Activated T-helper 2 cell treated with anti-CD3 and anti-CD28 coated beads, Interferon-gamma antibody, Interleukin-2, Interleukin-4, amounts not matched to agents 10 μg/mL and 5 μg/mL and 100 μg/mL, durations not matched to agents 14 hours and 24 hours and 36 hours (primary cell): ENCODE measurements around the gene PPP2R5B. TPM values are rescaled to one million over a fixed set of nuclear protein-coding genes. Genes with fewer than 3 reads are reported as not detected.
A peak's percentile ranks its signal among the peaks of the same experiment; 100 is the strongest.
"Not testable (repeated sequence)": the region's sequence is repeated elsewhere in the genome, so short reads cannot be mapped to it uniquely, and the experiment has no call there.

Source experiments
- DNase-seq: peaks from one replicate; pipeline ENCODE4 v3.0.0; 2021; ENCODE audit warnings: low spot score
- H3K27ac Mint-ChIP-seq: one replicate; pipeline ENCODE4 v1.8.0; 2021; ENCODE audit warnings: mixed read lengths
- H3K27me3 Mint-ChIP-seq: one replicate; pipeline ENCODE4 v1.8.0; 2021; ENCODE audit warnings: low read depth, mixed read lengths
- H3K36me3 Mint-ChIP-seq: one replicate; pipeline ENCODE4 v1.8.0; 2021; ENCODE audit warnings: low read depth, mixed read lengths
- H3K4me1 Mint-ChIP-seq: one replicate; pipeline ENCODE4 v1.8.0; 2021; ENCODE audit warnings: low read depth, mixed read lengths
- H3K4me3 Mint-ChIP-seq: one replicate; pipeline ENCODE4 v1.8.0; 2021; ENCODE audit warnings: low read depth, mild to moderate bottlenecking, moderate library complexity, mixed read lengths
- H3K9me3 Mint-ChIP-seq: one replicate; pipeline ENCODE4 v1.8.0; 2021; ENCODE audit warnings: mixed read lengths
- intact Hi-C: fragments of 100-400 bp; cut with micrococcal nuclease; formaldehyde crosslinking; loops from one replicate; pipeline ENCODE4 v1.15.1; 2023
- total RNA-seq: library from RNA; stranded (reverse); gene quantifications from 2 replicates; pipeline ENCODE4 v1.2.3, GENCODE V29; 2022

PPP2R5B gene
- total RNA-seq, 1 donor from 2014 or later, result 13.6 TPM

DNA sequence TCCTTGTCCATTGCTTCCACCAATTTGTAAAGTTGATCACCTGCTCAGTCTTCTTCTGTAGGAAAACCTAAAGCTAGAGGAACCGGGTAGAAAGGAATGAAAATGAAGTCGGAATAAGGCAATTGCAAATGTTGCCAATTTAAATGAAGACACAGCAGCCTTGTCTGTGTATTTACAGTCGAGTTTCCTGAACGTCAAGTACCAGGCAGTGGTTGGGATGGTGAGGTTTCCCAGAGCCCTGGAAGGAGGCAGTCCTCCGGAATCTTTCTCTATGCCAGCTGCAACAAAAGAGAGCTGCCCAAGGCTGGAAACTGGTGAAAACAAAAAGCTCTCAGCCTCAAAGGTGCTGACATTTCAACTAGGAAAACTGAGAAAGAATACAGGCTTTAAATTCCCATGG, 29.7 kb downstream of the PPP2R5B start:
- Mint-ChIP-seq H3K36me3 (no peaks in the 10 kb centered on the region), H3K9me3 (no peaks in the 10 kb centered on the region), H3K27me3 (peaks cover 10% of the 10 kb centered on the region), H3K27ac (no peak overlapping the region), H3K4me3 (no peak overlapping the region), H3K4me1 (no peaks in the 10 kb centered on the region)
- intact Hi-C loops, result no loop called here
- DNase-seq, result no peak

DNA sequence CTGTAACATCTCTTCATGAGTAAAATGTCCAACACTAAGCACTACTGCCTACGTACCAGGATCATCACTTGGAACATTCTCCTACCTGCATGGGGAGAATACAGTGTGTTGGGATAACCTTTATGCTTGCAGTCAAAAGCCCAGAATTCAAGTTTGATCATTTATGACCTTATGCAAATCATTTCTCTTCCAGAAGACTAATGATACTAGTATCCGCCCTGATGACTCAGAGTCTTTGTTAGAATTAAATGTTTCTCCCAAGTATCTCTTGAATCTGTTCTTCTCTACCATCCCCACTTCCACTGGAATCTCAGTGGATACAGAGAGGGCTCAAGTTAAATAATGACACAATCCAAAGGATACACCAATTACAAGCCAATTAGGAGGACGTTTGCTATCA, 35.0 kb downstream of the PPP2R5B start:
- Mint-ChIP-seq H3K36me3 (no peaks in the 10 kb centered on the region), H3K9me3 (no peaks in the 10 kb centered on the region), H3K4me1 (no peaks in the 10 kb centered on the region), H3K27me3 (peaks cover 2% of the 10 kb centered on the region), H3K27ac (no peak overlapping the region), H3K4me3 (no peak overlapping the region)
- intact Hi-C loops, result no loop called here
- no peak for DNase-seq

DNA sequence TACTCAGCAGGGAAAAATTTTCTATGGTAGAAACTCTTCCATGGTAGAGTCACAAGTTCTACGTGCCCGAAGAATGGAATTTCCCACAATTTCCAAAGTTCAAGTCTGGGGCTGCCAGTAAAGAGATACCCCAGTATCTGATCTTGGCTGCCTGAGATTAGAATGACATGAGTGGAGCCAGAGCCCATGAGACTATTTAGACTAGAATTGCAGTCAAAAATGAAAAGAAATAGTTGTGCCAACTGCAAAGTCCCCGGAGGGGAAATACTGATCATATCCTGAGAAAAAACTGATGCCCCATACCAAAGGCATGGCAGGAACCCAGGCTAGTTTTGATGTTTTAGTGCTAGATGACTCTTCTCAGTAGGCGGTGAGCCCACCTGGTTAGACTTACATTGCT, 36.2 kb downstream of the PPP2R5B start:
- Mint-ChIP-seq H3K9me3 (no peaks in the 10 kb centered on the region), H3K27me3 (peaks cover 2% of the 10 kb centered on the region), H3K4me3 (no peak overlapping the region), H3K27ac (no peak overlapping the region), H3K4me1 (peaks cover 2% of the 10 kb centered on the region), H3K36me3 (no peaks in the 10 kb centered on the region)
- DNase-seq, result no peak
- intact Hi-C loops, result no loop called here

DNA sequence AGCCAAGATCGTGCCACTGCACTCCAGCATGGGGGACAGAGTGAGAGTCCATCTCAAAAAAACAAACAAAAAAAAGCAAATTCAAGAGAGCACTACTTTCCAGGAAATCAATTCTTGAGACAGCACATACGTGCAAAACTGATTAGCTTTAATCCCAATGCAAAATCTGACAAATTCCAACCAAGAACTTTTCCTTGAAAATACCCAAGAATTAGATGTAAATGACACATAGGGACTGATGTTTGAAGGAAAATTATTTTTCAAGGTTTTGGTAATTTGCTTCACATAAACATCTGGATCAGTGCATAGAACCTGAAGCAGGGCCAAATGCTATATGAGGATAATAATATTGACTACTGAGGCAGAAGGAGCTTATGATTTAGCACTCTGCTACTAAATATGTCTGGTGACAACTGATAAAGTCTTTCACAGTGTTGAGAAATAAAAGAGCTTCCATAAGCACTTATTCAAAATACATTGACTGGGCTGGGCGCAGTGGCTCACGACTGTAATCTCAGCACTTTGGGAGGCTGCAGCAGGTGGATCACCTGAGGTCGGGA, 38.7 kb downstream of the PPP2R5B start:
- Mint-ChIP-seq H3K36me3 (no peaks in the 10 kb centered on the region), H3K27me3 (peaks cover 2% of the 10 kb centered on the region), H3K27ac (no peak overlapping the region), H3K4me1 (peaks cover 9% of the 10 kb centered on the region), H3K4me3 (no peak overlapping the region), H3K9me3 (no peaks in the 10 kb centered on the region)
- intact Hi-C loops, result no loop called here
- DNase-seq, result no peak

DNA sequence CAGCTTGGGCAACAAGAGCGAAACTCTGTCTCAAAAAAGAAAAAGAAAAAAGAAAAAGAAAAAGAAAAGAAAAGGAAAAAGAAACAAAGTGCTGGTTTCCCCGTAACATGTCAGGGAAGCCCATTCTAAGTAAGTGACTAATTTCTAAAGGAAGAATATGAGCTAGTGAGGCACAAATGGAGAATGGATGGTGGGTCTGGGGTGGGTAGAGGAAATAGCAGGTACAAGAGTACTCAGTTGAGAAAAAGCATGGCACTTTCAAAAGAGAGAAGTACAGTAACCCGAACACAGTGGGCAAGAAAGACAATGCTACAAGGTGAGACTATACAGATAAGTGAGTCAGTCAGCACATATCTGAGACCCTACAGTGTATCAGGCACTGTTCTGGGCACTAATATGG, 42.9 kb downstream of the PPP2R5B start:
- intact Hi-C loops, result no loop called here
- Mint-ChIP-seq H3K27ac (peak overlapping the region; percentile 21), H3K27me3 (no peaks in the 10 kb centered on the region), H3K9me3 (no peaks in the 10 kb centered on the region), H3K36me3 (no peaks in the 10 kb centered on the region), H3K4me3 (no peak overlapping the region), H3K4me1 (peaks cover 23% of the 10 kb centered on the region)
- DNase-seq, result no peak

DNA sequence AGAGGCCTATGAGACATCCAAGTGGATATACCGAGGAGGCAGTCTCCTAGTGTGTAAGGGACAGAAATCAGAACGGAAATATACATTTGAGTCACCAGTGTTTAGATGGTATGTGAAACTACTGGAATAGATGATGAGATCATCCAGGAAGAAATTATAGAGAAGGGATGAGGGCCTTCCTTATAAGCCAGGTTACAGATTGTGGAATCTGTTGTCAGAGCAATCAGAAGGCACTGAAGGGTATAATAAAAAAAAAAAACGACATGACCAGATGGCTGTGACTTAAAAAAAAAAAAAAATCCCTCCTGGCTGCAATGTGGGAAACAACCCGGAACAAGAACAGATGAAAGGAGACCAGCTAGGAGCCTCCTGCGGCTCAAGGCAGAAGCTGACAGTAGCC, 44.7 kb downstream of the PPP2R5B start:
- no peak for DNase-seq
- no peak overlapping the region for H3K27ac Mint-ChIP-seq
- no peaks in the 10 kb centered on the region for H3K9me3 Mint-ChIP-seq
- H3K27me3 Mint-ChIP-seq, result no peaks in the 10 kb centered on the region
- no peaks in the 10 kb centered on the region for H3K36me3 Mint-ChIP-seq
- H3K4me3 Mint-ChIP-seq, result no peak overlapping the region
- intact Hi-C loops, result no loop called here
- peaks cover 23% of the 10 kb centered on the region for H3K4me1 Mint-ChIP-seq

DNA sequence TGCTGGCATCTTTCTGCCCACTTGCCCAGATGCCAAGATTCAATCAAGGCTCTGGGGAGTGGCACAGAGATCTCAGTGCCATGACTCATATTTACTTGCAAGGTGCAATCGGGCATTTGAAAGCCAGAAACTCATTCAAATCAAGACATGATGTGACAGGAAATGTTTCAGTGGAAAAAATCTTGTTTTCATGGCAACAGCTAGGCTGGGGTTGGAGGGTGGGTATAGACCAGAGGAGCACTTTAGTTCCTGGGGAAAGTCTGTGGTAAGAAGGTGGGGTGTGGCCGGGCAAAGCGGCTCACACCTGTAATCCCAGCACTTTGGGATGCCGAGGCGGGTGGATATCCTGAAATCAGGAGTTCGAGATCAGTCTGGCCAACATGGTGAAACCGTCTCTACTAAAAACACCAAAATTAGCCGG, 46.3 kb downstream of the PPP2R5B start:
- Mint-ChIP-seq H3K27ac (peak overlapping the region; percentile 76), H3K4me1 (peaks cover 21% of the 10 kb centered on the region), H3K4me3 (peak overlapping the region; percentile 41), H3K36me3 (no peaks in the 10 kb centered on the region), H3K9me3 (no peaks in the 10 kb centered on the region), H3K27me3 (no peaks in the 10 kb centered on the region)
- intact Hi-C loops, result no loop called here
- DNase-seq, result no peak

DNA sequence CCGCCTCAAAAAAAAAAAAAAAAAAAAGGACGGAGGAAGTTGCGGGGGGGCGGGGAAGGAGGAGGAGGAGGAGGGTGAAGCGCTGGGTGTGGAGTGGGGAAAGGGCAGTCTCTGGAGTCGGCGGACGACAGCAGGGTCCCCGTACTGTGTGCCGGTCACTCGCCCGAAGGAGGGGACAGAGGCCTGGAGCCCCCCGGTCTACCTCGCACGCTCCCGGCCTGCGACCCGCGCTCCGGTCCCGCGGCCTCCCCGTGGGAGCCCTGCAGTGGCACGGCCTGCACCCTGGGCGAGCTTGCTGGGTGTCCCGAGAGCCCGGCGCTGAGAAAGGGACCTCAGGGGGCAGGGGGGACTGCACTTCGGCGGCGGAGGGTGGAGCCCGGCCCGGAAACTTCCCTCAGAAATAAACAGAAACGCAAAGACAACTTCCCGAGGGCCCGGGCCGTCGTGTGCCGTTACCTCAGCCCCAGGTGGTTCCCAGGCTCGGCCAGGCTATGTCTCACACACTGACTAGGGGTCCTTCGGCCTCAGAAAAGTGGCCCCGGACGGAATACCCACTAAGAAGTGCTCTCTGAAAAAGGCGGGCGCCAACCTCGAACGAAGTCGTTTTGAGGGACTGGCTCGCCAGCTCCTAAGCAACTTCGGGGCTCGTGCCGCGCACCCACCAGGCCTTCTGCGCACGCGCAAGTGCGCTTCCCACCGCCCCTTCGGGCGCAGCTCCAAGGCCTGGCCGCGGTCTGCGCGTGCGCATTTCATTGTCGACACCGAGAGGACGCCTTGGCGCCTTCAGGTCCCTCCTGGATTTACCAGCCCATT, 47.1 kb downstream of the PPP2R5B start, which contains the start of gene MAJIN:
Gene MAJIN (minus strand): TSS at position 688 of the 813 bp plus-strand sequence. CDS start 12,703 bp downstream, outside the sequence.
- peak within 1 kb of the TSS; percentile 76 for H3K27ac Mint-ChIP-seq
- peak; percentile 70 for DNase-seq
- peaks cover 21% of the 10 kb centered on the region for H3K4me1 Mint-ChIP-seq
- intact Hi-C loops, result no loop called here
- no peaks in the 10 kb centered on the region for H3K36me3 Mint-ChIP-seq
- H3K27me3 Mint-ChIP-seq, result no peaks in the 10 kb centered on the region
- no peaks in the 10 kb centered on the region for H3K9me3 Mint-ChIP-seq
- H3K4me3 Mint-ChIP-seq, result peak within 1 kb of the TSS; percentile 41

DNA sequence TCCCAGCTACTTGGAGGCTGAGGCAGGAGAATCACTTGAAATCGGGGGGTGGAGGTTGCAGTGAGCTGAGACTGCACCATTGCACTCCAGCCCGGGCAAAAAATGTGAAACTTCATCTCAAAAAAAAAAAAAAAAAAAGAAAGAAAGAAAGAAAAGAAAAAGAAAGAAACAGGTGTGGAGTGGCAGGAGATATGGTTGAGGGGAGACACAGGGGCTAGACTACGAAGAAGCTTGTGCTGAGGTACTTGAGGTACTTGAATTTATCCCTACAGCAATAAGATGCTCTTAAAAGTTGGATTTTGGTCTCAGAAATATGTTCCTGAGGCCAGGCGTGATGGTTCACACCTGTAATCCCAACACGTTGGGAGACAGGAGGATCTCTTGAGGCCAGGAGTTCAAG, 49.6 kb downstream of the PPP2R5B start:
- H3K4me1 Mint-ChIP-seq, result peaks cover 13% of the 10 kb centered on the region
- no peaks in the 10 kb centered on the region for H3K9me3 Mint-ChIP-seq
- H3K4me3 Mint-ChIP-seq, result no peak overlapping the region
- no peak for DNase-seq
- no peak overlapping the region for H3K27ac Mint-ChIP-seq
- intact Hi-C loops, result no loop called here
- no peaks in the 10 kb centered on the region for H3K27me3 Mint-ChIP-seq
- no peaks in the 10 kb centered on the region for H3K36me3 Mint-ChIP-seq

DNA sequence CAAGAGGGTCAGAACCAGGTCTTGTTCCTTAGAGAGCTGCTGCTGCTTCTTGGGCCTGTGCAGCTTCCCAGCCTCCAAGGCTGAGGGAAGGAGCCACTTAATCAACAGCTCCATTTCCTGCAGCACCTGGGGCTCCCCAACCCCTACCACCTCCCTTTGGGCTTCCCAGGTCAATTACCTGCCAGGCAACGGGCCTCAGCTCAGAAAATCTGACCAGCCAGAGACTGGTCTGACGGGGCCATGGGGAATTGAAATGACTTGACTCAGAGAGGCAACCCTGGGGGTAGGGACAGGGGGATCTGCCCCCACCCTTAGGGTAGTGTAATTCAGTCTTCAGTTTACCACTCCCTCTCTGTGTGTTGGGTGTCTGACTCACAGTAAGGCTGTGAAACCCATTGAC, 52.2 kb downstream of the PPP2R5B start:
- no peak for DNase-seq
- no peak overlapping the region for H3K27ac Mint-ChIP-seq
- H3K36me3 Mint-ChIP-seq, result no peaks in the 10 kb centered on the region
- H3K4me3 Mint-ChIP-seq, result no peak overlapping the region
- H3K9me3 Mint-ChIP-seq, result no peaks in the 10 kb centered on the region
- no peaks in the 10 kb centered on the region for H3K4me1 Mint-ChIP-seq
- H3K27me3 Mint-ChIP-seq, result peaks cover 9% of the 10 kb centered on the region
- intact Hi-C loops, result no loop called here

DNA sequence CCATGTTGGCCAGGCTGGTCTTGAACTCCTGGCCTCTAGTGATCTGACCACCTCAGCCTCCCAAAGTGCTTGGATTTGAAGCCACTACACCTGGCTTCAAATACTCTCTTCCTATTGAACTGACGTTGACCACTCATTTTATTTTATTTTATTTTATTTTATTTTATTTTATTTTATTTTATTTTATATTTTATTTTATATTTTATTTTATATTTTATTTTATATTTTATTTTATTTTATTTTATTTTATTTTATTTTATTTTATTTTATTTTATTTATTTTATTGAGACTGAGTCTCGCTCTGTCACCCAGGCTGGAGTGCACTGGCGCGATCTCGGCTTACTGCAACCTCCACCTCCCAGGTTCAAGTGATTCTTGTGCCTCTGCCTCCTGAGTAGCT, 58.9 kb downstream of the PPP2R5B start:
- intact Hi-C loops, H3K36me3 Mint-ChIP-seq, H3K4me1 Mint-ChIP-seq, H3K27ac Mint-ChIP-seq, H3K4me3 Mint-ChIP-seq, H3K9me3 Mint-ChIP-seq, DNase-seq: not testable (repeated sequence)
- peaks cover 17% of the 10 kb centered on the region for H3K27me3 Mint-ChIP-seq
